HG03025 (cell line): ENCODE measurements around the gene P2RX2.

Experiments used
- ATAC-seq: cut with Tn5 transposase; IDR thresholded peaks from one replicate; pipeline ENCODE4 v1.9.1; 2021; ENCODE audit warnings: mild to moderate bottlenecking, moderate library complexity; ENCODE audit not compliant: unreplicated experiment, low FRiP score

Gene P2RX2

DNA sequence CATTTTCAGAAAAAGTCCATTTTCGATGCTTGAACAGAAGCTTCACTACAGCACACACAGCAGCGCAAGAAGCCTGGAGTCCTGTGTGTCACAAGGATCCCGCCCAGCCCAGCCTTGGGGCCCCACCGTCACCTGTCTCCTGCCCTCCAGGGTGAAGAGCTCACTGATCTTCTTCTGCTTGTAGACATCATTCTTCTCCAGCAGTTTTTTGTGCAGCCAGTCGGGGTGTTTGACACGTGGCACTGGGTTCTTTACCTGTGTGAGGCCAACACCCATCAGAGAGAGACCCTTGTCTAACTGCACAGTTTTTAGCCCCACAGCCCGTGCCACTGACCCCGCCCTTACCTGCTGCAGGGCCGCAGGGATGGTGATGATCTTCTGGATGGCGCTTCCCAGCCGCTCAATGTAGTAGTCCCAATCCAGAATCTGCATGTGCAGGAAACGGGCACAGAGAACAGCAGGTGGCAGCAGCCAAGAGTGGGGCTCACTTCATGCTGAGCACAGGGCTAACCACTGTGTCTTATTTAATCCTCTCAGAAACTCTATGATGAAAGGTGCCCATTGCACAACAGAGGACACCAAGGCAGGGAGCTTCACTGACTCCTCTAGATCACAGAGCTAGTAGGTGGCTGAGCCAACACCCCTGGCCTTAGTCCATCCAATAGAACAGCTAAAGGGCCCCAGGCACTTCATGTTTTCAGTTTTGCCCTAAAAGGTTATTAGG lies 38.6 kb downstream of the P2RX2 start:
- no peak for ATAC-seq

DNA sequence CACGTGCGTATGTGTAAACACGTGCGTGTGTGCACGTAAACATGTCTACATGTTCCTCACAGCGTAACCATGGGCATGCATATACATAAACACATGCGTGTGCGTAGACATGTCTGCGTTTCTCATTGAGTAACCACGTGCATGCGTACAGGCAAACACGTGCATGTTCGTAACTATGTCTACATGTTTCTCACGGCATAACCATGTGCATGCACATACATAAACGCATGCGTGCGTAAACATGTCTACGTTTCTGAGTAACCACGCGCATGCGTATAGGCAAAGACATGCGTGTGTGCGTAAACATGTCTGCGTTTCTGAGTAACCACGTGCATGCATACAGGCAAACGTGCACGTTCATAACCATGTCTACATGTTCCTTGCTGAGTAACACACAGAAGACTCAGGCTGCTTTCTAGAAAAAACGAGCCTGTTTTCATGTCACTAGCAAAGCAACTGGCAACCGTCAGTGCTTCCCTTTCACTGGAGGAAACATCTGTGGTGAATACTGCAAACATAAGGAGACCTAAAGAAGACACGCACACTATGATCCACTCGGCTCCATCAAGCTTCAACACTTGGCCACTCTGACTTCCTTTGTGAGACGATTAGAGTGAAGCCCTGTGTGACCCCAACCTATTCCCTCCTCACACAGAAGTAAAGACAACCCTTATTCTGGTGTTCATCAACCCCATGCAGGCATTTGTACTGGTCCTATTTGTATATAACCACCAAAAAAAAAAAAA lies 39.7 kb downstream of the P2RX2 start:
- ATAC-seq, result no peak

DNA sequence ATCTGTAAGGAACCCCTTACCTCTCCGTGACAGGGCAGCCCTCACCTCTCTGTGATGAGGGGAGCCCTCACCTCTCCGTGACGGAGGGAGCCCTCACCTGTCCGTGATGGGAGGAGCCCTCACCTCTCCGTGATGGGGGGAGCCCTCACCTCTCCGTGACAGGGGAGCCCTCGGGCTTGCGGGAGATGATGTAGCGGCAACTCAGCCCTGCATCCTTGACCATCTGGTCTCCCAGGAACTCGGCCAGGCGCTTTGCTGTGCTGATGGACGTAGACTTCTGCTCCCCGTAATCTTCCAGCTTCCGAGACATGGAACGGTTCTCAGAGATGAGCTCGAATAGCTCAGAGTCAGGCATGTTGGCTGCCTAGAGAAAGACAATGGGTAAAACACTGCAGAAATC lies 40.6 kb downstream of the P2RX2 start:
- no peak for ATAC-seq

DNA sequence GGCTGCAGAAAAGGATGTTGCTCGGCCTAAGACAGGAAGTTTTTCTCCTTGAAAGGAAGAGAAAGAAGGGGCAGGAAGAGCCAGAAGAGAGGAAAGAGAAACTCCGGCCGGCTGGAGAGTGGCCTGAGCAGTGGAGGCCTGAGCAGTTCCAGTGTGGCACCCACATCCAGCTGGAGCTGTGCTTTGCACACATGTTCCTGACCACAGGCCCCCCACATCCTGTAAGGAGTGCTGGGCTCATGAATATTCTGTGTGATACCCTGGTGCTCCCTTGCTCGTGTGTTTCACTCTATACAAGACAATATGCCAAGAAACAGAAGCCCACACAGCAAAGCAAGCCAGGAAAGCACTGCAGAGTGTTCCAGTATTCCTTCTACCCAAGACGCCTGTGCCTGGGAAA lies 41.5 kb downstream of the P2RX2 start:
- no peak for ATAC-seq

DNA sequence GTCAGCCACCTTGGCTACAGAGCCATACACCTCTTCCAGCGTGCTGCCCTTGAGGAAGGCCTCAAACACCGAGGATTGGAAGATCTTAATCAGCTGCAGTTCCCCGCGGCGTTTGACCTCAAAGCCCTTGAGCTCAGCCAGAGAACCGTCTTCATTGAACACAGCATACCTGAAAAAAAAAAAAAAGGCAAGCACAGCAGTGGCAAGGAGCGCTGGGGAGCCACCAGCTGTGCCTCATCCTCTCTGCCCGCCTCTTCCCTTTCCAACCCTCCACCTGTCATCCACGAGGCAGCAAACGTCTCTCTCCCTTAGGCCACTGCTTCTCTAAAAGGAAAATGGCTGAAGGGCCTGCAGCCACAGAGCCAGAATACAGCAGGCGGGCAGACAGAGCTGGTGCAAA lies 42.4 kb downstream of the P2RX2 start:
- ATAC-seq, result no peak

DNA sequence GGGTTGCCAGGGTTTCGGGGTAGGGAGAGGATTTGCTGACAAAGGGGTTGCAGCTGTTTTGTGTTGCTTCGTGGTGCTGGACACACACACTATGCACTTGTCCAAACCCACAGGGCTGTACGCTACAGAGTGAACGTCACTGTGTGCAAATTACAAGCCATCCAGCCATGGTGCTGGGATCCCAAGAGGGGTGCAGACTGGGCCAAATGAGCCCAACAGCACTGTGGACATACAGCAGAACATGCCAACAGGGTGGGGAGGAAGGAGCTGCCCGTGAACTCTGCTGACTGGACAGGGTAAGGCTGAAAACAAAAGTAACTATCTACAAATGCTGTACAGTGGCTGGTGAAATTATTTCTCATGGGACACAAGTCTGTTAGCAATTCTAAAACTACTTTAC lies 43.4 kb downstream of the P2RX2 start:
- no peak for ATAC-seq

DNA sequence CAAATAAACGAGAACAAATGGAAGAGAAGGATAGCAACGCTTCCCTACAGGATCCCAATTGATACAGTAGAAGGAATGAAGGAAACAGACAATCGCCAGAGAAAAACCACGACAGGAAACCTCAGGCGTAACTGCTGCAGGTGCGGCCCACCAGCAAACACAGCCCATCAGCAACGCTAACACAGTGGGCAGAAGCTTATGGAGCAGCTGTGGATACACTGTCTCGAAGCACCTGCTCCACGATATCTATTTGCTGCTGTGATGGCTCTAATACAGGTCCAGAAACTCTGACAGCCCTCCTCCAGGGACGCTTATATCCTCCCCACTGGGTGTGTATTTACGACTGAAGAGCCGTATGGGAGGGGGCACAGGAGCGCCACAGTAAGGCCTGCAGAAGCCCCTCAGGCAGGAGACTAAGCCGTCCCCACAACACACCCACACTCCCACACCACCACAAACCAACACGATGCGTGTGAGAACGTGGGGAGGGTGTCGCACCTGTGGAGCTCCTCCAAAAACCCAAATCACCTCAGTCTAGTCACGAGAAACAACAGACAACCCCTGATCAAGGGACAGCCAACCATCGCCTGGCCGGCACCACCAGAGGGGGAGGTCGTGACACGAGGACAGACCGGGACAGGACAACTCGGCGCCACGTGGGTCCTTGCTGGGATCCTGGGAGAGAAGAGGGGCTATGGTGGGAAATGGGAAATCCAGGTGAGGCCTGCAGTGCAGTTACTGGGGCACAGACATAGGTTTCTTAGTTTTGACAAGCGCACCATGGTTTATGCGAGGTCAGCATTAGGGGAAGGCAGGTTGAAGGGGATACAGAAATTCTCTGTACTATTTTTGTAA lies 44.6 kb downstream of the P2RX2 start:
- no peak for ATAC-seq

DNA sequence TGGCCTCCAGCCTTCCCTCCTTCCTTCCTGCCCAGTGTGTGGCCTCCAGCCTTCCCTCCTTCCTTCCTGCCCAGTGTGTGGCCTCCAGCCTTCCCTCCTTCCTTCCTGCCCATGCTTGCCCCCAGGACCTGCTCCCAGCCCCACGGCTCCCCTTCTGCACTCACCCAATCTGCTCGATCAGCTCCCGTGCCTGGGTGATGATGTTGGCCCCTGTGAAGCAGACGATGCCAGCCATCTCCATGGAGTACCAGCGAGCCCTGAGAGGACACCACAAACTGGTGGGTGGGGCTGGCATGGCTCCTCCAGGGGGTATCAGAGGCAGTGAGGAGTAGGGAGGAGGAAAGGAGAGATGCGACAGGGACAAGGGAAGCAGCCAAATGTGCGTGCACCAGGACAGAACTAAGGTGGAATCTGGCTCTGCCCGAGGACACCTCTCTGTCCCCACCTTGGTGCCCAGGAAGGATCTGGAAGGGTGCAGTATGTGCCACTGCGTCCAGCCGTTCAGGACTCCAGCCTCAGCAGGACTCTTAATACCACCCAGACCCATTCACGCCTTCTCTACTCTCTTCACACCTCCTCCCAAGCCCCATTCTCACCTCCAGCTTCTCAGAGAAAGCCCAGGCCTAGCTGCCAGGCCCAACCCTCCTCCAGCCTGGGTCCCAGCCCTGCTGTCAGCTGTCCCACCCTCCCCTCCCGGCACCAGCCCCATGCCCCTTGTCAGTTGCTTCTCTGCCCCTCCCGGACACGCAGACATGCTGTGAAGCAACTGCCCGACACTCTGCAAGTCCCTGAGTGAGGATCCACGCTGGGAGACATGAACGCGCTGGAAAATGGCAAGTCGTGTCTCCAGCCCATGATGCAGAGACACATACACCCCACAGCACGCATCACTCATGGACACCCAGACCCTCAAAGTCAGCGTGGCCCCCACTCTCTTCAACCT lies 45.9 kb downstream of the P2RX2 start:
- ATAC-seq, result no peak

DNA sequence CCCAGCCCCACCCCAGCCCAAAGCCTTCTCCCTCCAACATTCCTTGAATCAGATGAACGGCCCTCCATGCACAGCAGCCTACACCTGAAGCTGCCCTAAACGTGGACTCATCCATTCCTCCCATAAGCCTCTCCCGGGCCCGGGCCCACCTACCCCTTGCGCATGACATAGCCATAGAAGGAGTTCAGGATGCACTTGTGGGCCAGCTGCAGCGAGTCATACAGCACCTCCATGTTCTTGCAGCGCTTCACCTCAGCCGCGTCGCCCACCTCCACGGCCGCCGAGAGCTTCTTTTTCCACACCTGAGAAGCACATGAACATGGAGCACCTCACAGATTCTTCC lies 46.5 kb downstream of the P2RX2 start:
- ATAC-seq, result no peak

DNA sequence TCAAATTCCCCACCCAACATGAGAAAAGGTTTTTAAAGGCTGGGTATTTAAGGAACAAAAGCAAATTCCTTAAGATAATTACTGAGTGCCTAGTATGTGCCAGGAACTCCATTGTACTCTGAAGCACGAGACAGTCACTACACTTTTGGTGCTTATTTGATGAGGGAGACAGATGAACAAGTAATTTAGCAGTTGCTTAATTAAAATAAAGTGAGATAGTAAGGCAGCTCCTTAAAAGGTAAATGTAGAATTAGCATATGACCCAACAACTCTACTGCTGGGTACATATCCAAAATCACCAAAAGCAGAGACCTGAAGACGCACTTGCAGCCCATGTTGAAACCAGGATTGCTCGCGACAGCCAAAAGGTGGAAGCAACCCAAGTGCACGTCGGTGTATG lies 47.2 kb downstream of the P2RX2 start:
- no peak for ATAC-seq

DNA sequence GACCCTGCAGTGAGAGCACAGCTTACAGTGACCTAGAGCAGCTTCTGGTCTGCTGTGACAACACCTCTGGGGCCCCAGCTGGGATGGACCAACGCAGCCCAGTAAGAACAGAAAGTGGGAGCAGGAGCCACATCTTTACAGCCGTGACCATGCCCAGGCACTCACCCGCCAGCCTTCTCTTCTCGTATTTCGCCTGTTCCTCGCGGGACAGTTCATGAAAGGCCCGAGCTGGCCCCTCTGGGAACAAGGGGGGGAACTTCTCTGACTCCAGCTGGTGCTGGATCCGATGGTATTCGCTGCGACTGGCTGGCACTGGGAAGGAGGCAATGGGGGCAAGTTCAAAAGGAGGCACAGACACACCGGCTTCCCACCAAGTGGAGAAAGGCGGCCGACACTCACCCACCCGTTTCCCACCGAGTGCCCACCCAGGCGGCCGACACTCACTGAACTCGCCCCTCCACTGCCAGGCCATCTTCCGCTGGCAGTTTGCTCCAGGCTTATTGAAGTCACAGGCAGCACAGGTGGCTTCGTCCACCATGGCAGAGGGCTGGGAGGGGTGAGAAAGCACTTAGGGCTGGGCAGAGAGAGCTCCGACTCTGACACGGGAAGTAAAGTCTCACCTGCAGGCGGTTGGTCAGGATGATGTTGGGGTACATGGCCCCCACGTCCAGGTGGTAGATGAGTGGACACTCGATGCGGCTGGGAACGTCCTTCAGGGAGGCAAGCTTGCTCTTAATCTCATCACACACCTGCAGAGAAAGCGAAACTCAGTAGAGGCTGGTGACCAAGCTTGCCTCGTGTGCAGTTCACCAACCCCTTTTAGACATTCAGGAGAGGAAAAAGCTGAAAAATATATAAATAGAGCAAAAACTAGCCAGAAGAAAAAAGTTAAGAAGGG lies 49.9 kb downstream of the P2RX2 start:
- no peak for ATAC-seq

DNA sequence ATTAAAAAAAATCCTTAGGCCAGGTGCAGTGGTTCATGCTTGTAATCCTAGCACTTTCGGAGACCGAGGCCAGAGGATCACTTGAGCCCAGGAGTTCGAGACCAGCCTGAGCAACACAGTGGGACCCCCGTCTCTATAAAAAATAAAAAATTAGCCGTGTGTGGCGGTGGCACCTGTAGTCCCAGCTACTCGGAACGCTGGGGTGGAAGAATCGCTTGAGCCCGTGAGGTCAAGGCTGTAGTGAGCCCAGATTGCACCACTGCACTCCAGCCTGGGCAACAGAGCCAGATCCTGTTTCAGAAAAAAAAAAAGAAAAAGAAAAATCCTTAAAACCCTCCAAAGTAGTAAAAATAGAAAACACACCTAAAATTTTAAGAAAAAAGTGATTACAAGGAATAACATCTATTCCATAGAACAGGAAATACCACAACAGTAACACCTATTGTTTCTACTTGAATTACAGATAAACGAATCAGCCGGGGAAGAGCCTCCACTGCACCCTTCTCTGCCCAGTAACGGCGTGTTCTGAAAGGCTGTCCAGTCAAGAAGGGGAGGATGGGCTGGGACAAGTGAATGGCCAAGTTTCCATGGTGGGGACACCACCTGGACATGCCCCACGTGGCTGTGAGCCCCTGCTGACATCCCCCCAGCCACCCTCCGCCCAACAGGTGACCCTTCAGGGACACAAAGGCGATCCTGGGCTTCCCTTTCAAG lies 50.7 kb downstream of the P2RX2 start:
- no peak for ATAC-seq
